HG02885 (cell line): ENCODE measurements around the gene IL13.
"Not testable (repeated sequence)": the region's sequence is repeated elsewhere in the genome, so short reads cannot be mapped to it uniquely, and the experiment has no call there.

Source experiments
- ATAC-seq: cut with Tn5 transposase; IDR thresholded peaks from one replicate; pipeline ENCODE4 v1.9.1; 2021; ENCODE audit warnings: mild to moderate bottlenecking; ENCODE audit not compliant: unreplicated experiment, poor library complexity

IL13 gene

DNA sequence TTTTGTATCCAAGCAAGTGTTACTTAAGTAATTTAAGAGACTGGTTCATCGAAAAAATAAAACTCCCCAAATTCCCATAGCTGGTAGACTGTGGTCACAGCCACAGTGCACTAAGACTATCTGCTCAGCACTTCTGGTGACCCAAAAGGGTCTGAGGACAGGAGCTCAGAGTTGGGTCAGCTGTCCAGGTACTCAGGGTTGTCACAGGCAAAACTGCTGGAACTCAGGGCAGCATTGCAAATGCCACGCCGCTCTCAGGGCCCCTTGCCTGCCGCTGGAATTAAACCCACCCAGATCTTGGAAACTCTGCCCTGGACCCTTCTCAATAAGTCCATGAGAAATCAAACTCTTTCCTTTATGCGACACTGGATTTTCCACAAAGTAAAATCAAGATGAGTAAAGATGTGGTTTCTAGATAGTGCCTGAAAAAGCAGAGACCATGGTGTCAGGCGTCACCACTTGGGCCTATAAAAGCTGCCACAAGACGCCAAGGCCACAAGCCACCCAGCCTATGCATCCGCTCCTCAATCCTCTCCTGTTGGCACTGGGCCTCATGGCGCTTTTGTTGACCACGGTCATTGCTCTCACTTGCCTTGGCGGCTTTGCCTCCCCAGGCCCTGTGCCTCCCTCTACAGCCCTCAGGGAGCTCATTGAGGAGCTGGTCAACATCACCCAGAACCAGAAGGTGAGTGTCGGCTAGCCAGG is at the start of gene IL13:
IL13 (plus strand) TSS at position 498 of the 705 bp plus-strand sequence; CDS start at position 512, 14 bp downstream.
- ATAC-seq: no peak

- ATAC-seq: no peak
Measured at GRCh38 chr5:132611965-132612364, 46.0 kb upstream of the IL13 start.

GRCh38 chr5:132612846-132613245 is 45.1 kb upstream of the IL13 start:
- ATAC-seq: no peak

DNA sequence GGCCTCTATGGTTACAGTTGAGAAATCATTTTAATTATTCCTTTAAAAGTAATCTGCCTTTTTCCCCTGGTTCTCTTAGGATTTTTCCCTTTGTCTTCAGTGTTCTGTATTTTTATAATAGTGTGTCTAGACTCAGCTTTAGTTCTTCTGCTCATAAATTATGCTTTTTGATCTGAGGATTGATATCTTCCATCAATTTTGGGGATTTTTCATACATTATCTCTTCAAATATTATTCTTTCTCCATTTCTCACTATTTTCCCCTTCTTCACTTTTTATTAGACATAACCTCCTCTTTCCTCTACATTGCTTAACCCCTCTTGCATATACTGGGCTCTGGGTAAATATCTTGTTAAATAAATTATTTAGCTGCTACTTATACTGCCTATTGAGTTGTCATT is 36.3 kb upstream of the IL13 start:
- ATAC-seq: no peak

DNA sequence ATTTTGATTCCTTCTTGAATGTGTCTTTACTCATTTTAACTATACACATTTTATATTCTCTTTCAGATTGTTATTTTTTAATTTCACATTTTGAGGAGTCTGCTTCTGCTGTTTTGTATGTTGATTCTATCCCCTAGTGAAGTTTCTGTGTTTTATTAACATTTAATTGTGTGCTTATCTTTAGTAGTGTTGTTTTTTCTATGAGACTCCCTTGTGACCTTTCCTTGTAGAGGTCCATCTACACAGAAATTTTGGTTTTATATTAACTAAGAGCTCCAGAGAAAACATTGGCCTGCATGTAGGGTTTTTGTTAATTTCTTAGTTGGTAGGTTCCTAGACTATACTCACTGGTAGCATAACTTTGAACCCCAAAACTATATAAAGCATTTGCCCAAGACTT is 35.4 kb upstream of the IL13 start:
- ATAC-seq: no peak

- ATAC-seq: no peak
Measured at GRCh38 chr5:132627470-132627869, 30.5 kb upstream of the IL13 start.

- ATAC-seq: no peak
Measured at GRCh38 chr5:132628814-132629213, 29.2 kb upstream of the IL13 start.

- peak; percentile 80 for ATAC-seq
Measured at GRCh38 chr5:132629230-132629944, 28.6 kb upstream of the IL13 start.

GRCh38 chr5:132633587-132633986 is 24.4 kb upstream of the IL13 start:
- not testable (repeated sequence) for ATAC-seq

- ATAC-seq: peak; percentile 55
Measured at GRCh38 chr5:132635873-132636272, 22.1 kb upstream of the IL13 start.

GRCh38 chr5:132637241-132637640 is 20.7 kb upstream of the IL13 start:
- no peak for ATAC-seq

DNA sequence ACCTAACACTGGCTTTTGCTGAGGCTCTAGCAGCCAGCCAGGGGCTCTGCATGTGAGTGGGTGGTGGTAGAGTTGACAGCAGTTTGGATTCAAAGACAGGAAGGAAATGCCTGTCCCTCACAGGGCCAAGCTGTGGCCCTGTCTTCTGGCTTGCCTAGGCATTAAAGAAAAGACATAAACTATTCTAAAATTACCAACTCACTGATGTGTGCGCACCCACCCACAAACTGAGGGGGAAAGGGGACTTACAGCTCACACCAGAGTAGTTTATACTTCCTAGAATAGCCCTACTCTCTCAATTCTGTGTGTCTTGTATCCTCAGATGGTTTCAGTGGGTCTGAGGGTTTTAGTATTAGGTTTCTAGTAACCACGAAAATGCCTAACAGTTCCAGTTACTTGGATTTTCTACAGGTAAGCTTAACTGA is 18.3 kb upstream of the IL13 start:
- ATAC-seq: peak; percentile 71

DNA sequence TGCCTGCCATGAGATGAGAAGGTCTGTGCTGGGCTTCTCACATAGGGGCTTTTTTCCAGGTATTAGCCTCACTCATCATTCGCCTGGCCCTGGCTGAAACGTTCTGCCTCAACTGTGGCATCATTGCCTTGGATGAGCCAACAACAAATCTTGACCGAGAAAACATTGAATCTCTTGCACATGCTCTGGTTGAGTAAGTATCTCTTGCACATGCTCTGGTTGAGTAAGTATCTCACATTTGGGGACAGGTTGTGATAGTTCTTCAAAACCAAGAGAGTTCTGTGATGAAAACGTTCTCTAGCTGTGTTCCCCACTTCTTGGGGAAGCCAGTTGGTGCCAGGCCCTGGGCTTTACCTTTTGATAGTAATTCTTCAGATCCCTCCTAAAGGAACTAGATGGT is 17.4 kb upstream of the IL13 start:
- ATAC-seq: no peak

DNA sequence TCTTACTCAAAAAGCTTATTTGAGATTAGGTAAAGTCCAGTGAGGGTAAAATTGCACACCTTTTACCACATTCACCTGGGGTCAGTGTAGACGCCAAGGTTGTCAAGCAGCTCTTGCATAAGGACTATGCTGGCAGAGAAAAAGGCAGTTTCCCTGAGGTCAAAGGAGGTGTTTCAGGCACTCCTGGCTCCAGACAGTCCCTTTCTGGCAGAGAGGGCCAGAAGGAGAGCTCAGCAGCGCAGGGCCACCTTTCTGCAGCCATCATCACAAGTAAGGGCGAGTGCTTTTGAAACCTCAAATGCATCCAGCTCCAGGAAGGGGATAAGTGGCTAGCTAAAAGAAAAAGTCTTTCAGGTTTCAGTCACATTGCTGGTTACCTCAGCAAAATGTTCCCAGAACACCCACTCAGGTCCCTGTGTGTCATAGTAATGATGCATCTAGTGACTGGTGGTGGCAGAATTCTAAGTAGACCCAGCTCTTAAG is 16.7 kb upstream of the IL13 start:
- ATAC-seq: peak; percentile 48

DNA sequence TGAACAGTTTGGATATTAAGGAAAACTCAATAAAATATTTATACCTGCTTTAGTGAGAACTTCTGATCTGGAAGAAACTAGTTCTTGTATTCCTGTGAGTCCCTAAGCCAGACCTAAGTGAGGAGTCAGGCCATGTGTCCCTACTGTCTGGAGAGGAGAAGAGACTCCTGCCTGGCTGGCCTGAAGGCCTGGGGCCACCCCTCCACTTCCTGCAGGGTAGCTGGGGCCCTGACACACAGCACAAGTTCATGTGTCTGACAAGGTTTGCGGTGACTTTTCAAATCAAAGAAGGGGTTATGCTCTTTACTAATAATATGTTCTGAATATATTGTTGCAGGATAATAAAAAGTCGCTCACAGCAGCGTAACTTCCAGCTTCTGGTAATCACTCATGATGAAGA is 16.1 kb upstream of the IL13 start:
- no peak for ATAC-seq

- ATAC-seq: no peak
Measured at GRCh38 chr5:132644177-132644576, 13.8 kb upstream of the IL13 start.

DNA sequence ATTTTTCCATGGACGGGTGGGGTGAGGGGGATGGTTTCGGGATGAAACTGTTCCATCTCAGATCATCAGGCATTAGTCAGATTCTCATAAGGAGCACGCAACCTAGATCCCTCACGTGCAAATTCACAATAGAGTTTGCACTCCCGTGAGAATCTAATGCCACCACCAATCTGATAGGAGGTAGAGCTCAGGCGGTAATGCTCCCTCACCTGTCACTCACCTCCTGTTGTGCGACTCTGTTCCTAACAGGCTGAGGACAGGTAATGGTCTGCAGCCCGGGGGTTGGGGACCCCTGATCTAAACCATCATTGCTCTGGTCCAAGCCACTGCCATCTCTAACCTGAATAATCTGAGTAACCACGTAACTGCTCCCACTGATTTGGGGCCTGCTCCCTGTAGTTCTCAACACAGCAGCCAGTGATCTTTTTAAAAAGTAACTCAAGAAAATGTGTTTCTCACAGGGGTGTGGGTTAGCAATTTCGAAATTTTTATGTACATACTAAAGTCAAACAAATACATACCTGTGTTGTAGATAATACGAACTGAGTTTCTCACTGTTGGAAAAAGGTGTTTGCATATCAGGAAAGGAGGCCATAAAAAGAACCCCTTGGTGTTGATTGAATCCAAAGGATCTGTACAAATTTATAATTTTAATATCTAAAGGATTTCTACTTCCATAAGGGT is 11.2 kb upstream of the IL13 start:
- ATAC-seq: no peak

- ATAC-seq: no peak
Measured at GRCh38 chr5:132647473-132647872, 10.5 kb upstream of the IL13 start.

GRCh38 chr5:132648355-132648754 is 9.6 kb upstream of the IL13 start:
- no peak for ATAC-seq

DNA sequence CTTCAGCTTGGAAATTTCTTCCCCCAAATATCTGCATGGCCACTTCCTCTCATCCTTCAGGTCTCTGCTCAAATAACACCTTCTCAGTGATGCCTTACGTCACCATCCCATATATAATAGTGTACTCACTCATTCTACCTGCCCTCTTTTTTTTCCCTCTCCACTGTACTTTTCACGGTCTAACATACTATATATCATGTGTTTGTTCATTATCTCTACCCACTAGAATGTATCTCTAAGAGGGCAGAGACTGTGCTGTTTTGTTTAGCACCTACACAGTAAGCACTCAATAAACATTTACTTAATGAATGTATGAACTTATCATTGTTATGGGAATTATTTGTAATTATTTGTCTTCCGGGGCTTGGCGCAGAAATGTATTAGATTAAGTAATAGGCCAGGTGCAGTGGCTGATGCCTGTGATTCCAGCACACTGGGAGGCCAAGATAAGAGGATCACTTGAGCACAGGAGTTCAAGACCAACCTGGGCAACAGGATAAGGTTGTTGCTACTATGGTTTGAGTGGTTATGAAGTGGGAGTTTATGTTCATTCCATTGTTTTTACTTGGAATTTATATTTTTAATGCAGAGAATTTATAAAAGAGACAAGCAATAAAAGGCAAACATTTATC is 6.0 kb upstream of the IL13 start:
- no peak for ATAC-seq

DNA sequence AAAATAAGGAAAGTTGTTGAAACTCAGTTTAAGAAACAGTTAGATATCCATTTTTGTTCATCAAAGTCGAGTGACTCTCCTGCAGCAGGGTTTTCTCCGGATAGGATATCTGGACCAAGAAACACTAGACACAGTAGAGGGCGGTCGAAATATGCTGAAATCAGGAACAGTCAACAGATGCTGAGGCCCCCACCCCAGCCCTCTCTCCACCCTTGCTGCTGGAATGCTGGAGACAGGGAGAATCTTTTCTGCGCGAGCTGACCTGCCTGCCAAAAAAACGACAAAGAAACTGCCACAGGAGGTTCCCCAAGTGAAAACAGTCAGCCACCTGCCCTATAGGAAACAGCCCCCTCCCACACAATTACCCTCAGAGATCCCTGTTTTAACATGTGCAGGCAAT is 4.3 kb upstream of the IL13 start:
- ATAC-seq: no peak
